B cell (primary cell): ENCODE results near the gene KLHL35.

Experiments used
- EZH2 ChIP-seq: IDR thresholded peaks from 2 replicates; pipeline ENCODE4 v1.6.1; 2012; ENCODE audit warnings: borderline replicate concordance, low read depth, mild to moderate bottlenecking, moderate library complexity, low read length; ENCODE audit not compliant: insufficient read depth, poor library complexity, severe bottlenecking
- TF ChIP-seq, protein P1 (sequence below): fragments of 200-600 bp; IDR thresholded peaks from one replicate; pipeline ENCODE4 v1.8.0; 2022; ENCODE audit warnings: antibody characterized with exemption, mild to moderate bottlenecking

DNA sequence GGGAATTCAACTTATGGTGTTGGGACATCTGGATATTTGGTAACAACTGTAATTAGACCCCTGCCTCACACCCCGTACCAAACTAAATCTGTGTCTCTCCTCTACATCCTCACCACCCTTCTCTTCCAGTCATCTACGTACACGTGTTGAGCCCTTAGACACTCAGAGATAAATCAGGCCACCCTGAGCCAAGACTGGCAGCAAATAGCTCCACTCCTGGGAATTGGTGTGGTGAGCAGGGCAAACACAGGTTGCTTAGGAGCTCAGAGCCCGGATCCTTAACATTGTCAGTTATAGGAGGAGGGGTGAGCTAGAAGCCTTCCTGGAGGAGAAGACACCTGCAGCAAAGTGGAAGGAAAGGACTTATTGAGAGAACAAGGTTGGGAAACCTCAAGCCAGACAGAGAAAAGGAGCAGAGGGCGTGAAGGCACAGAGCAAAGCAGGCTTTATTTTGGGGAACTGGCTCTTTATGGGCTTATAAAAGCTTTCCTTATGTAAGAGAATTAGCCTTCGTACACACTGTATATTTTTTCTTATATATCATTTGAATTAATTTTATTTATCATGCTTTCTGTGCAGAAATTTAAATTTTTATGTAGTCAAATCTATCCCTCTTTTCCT, 36.9 kb upstream of the KLHL35 start:
- TF ChIP-seq, protein P1, sequence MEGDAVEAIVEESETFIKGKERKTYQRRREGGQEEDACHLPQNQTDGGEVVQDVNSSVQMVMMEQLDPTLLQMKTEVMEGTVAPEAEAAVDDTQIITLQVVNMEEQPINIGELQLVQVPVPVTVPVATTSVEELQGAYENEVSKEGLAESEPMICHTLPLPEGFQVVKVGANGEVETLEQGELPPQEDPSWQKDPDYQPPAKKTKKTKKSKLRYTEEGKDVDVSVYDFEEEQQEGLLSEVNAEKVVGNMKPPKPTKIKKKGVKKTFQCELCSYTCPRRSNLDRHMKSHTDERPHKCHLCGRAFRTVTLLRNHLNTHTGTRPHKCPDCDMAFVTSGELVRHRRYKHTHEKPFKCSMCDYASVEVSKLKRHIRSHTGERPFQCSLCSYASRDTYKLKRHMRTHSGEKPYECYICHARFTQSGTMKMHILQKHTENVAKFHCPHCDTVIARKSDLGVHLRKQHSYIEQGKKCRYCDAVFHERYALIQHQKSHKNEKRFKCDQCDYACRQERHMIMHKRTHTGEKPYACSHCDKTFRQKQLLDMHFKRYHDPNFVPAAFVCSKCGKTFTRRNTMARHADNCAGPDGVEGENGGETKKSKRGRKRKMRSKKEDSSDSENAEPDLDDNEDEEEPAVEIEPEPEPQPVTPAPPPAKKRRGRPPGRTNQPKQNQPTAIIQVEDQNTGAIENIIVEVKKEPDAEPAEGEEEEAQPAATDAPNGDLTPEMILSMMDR, result no peak
- TF ChIP-seq EZH2, result no peak
